IPS-18c (cell line): ENCODE data around the gene DDR1.

ENCODE experiments used
- H3K4me3 ChIP-seq: 2 replicates; pipeline ENCODE4 v1.7.0; 2013; ENCODE audit warnings: low read depth, mild to moderate bottlenecking, low read length, moderate library complexity; ENCODE audit not compliant: insufficient read depth
- H3K9me3 ChIP-seq: one replicate; pipeline ENCODE4 v1.6.1; 2013; ENCODE audit warnings: mild to moderate bottlenecking, low read length, moderate library complexity; ENCODE audit not compliant: control insufficient read depth, insufficient read depth

The DDR1 gene

GRCh38 chr6:30948811-30949210 lies 64.5 kb downstream of the DDR1 start:
- no peaks in the 10 kb centered on the region for H3K9me3 ChIP-seq
- H3K4me3 ChIP-seq = no peak overlapping the region
